Head of caudate nucleus (tissue), 42 donors: Measurements from ENCODE around the gene TNPO1.
A peak's percentile ranks its signal among the peaks of the same experiment; 100 is the strongest.

Source experiments
- DNase-seq, 42 donors: peaks; one replicate each; pipeline versions ENCODE4 v3.0.0 to v3.0.0-alpha.2; 2020 to 2021; ENCODE audit warnings: mixed read lengths in 7 of 42
- intact Hi-C: fragments of 100-400 bp; cut with DNase I; formaldehyde crosslinking; loops from one replicate; pipeline ENCODE4 v1.15.0; 2022

The TNPO1 gene

DNA sequence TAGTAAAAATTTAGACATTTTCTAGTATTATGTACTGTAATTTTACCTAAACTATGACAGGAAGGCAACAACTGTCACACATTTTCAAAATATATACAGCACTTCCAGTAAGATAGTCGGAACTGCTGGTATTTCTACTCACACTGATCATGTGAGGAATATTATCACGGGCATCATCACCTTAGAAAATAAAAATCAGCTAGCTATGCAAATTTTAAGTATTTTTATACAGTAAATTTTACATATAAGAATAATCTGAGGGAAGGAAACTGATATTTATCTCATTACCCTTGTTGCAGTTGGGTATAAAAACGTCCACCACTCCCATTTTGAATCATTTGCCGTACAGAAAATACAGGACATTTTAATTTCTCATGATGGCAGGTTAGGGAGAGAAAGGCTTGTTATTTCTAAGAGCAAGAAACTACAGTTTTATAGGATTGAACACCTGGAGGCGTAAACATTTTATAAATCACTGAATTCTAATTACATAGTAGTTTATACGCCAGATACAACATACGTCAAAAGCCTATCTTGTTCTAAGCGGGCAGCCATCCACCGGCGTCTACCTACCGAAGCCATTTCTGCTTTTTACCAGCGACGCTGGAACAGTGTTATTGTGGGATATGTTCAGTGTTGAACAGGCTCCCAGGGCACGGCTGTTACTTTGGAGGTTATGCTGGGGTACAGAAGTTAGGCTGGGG lies 729 bp upstream of the TNPO1 start:
- intact Hi-C loops = loop anchor here (2.0 to 5.0 kb wide), 3 partner anchors 33 to 213 kb away; no protein-coding TSS in a partner anchor
- DNase-seq = no peak

- peak; percentile 26 to 80 (median 62) for DNase-seq
- intact Hi-C loops = loop anchor here (2.0 to 5.0 kb wide), 3 partner anchors 32 to 215 kb away; no protein-coding TSS in a partner anchor
Observed at GRCh38 chr5:72817076-72817481, 618 bp downstream of the TNPO1 start.

DNA sequence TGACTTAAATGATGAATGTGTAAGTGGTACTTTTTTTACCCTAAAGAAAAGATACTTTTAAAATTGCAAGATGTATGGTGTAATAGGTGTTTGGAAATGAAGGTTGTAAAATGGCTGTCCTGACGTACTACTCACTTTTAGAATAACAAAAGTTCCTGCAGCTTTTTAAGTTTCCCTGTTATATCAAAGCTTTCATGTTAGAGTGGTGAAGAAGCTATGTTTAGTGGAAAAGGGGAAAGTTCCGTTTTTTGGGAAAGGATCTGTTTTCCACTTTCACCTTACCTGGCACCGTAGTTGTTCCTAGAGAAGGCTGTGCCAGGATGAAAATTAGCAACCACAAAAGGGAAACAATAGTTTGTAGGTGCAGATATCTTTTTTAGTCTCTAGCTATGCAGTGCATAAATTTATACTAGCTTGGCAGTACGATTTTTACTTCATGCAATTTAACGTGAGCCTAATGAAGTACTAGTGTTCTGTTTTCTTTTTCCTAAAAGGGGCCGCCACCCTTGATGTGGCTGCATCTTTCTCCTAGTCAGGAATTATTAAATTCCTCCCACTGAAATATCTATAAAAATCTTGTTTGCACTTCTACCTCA lies 1.3 kb downstream of the TNPO1 start:
- intact Hi-C loops = loop anchor here (2.0 to 5.0 kb wide), 3 partner anchors 31 to 215 kb away; no protein-coding TSS in a partner anchor
- DNase-seq = peak in 4 of 42 donors; percentile 7 to 30 (median 12)

GRCh38 chr5:72818866-72819534 lies 2.5 kb downstream of the TNPO1 start:
- peak; percentile 37 to 88 (median 71) for DNase-seq
- intact Hi-C loops = loop anchor here (5.0 kb wide), 2 partner anchors 187 to 217 kb away; no protein-coding TSS in a partner anchor

GRCh38 chr5:72821776-72822175 lies 5.3 kb downstream of the TNPO1 start:
- no peak for DNase-seq
- intact Hi-C loops = loop anchor here (10.0 kb wide), 1 partner anchor 457 kb away; no protein-coding TSS in a partner anchor

DNA sequence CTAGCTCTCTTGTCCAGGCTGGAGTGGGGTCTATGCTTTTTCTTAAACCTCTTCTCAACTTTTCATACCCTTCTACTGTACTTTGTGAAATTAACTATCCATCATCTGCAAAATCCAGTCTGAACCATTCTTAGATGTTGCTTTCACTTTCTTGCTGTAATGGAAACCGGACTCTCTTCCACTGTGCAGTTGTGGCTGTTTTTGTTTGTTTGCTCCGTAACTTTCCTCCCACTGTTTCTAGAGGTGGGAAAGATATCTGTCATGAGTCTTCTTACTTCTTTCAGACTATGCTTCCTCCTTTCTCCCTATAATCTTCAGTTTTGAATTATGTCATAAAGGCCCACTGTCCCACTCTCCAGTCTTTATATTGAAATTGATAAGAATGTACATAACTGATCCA lies 6.5 kb downstream of the TNPO1 start:
- no peak for DNase-seq
- intact Hi-C loops = loop anchor here (10.0 kb wide), 1 partner anchor 458 kb away; no protein-coding TSS in a partner anchor

DNA sequence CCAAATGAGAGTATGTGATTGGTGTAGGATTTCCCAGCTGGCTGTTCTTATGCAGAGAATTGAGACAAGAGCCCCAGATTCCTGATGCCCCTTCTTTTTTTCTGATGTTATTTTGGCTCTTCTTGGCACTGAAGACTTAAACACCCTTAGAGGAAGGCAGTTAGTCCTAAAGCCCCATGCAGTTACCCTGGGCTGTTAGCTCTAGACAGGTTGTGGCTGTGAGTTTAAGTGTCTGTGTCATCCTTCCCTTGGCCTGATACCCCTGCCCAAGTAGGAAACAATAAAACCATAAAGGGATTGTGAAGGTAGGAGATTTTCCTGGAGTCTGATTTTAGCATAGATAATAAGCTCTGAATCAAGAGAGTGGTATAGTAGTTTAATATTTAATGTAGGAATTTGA lies 13.2 kb downstream of the TNPO1 start:
- no peak for DNase-seq

GRCh38 chr5:72830362-72830761 lies 13.9 kb downstream of the TNPO1 start:
- no peak for DNase-seq

More for the DNA sequence above, 13.2 kb downstream of the TNPO1 start:
- intact Hi-C loops = loop anchor here (10.0 kb wide), 1 partner anchor 465 kb away; no protein-coding TSS in a partner anchor

DNA sequence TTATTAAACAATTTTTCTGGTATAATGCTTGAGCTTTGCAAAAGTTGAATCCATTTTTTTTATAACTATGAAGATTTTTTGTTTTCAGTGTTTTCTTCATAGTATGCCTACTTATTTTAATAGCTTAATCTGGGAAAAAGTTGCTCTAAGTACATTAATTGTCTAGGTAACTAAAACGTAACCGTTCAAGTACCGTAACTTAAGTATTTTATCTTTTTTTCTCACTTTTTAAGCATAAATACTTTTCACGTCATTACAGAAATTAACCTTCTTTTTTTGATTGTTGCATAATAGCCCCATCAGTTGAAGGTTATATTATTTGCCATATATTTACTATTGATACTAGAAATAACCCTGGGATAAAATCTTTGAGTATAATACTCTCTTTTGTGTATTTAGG lies 15.2 kb downstream of the TNPO1 start:
- DNase-seq = no peak
- intact Hi-C loops = no loop called here

More at GRCh38 chr5:72830362-72830761, 13.9 kb downstream of the TNPO1 start:
- intact Hi-C loops = no loop called here

GRCh38 chr5:72834924-72835323 lies 18.5 kb downstream of the TNPO1 start:
- intact Hi-C loops = no loop called here
- no peak for DNase-seq

DNA sequence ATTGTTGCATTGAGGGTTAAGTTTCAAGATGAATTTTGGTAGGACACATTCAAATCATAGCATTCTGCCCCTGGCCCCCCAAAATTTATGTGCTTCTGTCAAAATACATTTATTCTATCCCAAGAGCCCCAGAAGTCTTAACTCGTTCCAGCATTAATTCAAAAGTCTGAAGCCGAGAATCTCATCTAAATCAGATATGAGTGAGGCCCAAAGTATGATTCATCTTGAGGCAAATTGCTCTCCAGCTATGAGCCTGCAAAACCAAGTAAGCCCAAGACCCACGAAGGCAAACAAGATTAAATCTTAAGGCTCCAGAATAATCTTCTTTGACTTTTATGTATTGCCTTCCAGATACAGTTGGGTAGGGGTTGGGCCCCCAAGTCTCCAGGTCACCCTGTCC lies 19.2 kb downstream of the TNPO1 start:
- intact Hi-C loops = no loop called here
- DNase-seq = no peak

- no peak for DNase-seq
- intact Hi-C loops = no loop called here
Observed at GRCh38 chr5:72836810-72837209, 20.3 kb downstream of the TNPO1 start.

DNA sequence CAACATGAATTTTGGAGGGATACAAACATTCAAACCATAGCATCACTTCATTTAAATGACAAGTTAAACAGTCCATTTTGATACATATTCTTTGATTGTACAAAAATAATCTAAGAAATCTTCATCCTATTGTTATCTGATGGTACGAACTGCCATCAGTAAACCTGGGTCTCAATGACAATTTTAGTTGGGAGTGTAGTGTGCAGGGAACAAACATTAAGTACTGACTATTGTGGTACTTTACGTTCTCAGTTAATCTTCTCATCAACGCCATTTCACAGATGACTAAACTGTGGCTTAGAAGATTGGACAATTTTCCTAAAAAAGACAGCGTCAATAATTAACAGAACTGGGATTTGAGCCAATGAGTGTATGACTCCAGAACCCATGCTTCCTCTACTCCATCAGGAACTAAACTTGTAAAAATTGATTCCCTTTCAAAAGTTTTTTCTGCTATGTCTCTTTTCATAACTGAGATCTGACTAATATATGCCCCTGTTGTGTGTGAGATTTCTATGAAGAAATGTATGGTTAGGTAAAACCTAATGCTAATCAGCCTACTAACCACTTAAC lies 21.1 kb downstream of the TNPO1 start:
- intact Hi-C loops = no loop called here
- DNase-seq = no peak

GRCh38 chr5:72840041-72840440 lies 23.6 kb downstream of the TNPO1 start:
- intact Hi-C loops = no loop called here
- no peak for DNase-seq

- intact Hi-C loops = no loop called here
- no peak for DNase-seq
Observed at GRCh38 chr5:72841756-72842535, 25.5 kb downstream of the TNPO1 start.

DNA sequence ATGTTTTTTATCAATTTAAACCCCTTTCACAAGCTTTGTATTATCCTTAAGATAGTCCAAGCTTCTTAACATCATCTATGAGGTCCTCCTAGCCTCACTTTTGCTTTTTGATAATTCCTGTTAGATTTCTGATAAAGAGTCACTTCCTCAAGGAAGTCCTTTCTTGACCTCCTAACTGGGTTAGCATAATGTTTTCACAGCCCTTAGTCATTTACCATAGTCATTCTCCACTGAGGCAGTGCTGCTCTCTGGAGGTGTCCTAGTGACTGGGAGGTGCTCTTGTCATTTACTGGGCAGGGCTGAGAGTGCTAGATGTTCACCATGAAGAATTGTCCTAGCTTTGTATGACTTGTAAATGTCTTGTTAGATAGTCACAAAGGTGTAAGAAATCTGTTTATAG lies 26.4 kb downstream of the TNPO1 start:
- intact Hi-C loops = no loop called here
- DNase-seq = no peak

DNA sequence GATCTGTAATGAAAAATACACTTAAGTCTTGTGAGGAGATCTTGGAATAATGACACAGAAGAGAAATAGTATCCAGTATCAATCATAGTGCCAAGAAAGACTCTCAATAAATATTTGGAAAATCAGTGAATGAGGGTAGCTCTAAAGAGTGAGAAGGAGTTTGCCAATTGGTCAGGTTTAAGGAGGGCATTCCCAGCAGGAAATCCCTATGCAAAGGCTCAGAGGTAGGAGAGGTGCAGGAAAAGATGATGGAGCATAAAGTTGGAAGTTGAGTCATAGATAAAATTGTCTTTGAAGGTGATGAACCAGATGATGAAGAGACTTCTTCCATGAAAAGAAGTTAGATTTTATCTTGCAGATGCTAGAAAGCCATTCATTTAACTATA lies 27.8 kb downstream of the TNPO1 start:
- no peak for DNase-seq
- intact Hi-C loops = no loop called here

- intact Hi-C loops = no loop called here
- DNase-seq = no peak
Observed at GRCh38 chr5:72845889-72846288, 29.4 kb downstream of the TNPO1 start.

DNA sequence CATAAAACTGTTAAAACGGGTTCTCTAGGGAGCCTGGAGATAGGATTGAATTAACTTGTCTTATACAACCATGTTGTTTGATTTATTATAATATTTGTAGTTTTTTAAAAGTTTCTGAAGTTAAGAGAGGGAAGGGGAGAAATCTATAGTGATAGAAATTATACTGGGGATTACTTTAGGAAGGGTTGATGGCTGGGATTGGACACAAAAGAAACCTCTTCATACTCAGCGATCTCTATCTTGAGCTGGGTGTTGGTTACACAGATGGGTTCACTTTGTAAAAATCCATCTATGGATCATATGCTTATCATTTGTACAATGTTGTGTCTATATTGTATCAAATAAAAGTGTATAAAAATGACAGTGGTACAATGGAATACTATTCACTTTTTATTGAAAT lies 30.0 kb downstream of the TNPO1 start:
- intact Hi-C loops = no loop called here
- no peak for DNase-seq
